Mesenchymal stem cell (in vitro differentiated cells and primary cell): Measurements from ENCODE around the gene ORC6.
"Not testable (repeated sequence)": the region's sequence is repeated elsewhere in the genome, so short reads cannot be mapped to it uniquely, and the experiment has no call there.

ENCODE experiments used
- DNase-seq: peaks from one replicate; pipeline ENCODE4 v3.0.0-alpha.2; 2013
- H2AFZ ChIP-seq: one replicate; pipeline ENCODE4 v1.6.1; 2013; ENCODE audit warnings: low read depth, mild to moderate bottlenecking, control low read depth, inconsistent platforms, low read length, moderate library complexity
- H2AK5ac ChIP-seq: 2 replicates; pipeline ENCODE4 v1.6.1; 2013; ENCODE audit warnings: low read length, moderate library complexity, mild to moderate bottlenecking, inconsistent platforms; ENCODE audit not compliant: severe bottlenecking
- H2BK120ac ChIP-seq: one replicate; pipeline ENCODE4 v1.6.1; 2013; ENCODE audit warnings: low read depth, mild to moderate bottlenecking, inconsistent platforms, low read length, moderate library complexity
- H2BK12ac ChIP-seq, 2 experiments: one replicate each; pipeline ENCODE4 v1.6.1; 2013; ENCODE audit warnings: inconsistent platforms in 2 of 2, low read length in 2 of 2, mild to moderate bottlenecking in 2 of 2, moderate library complexity in 2 of 2, control low read depth in 1 of 2
- H2BK15ac ChIP-seq: one replicate; pipeline ENCODE4 v1.6.1; 2013; ENCODE audit warnings: mild to moderate bottlenecking, low read depth, inconsistent platforms; ENCODE audit not compliant: poor library complexity, severe bottlenecking
- H2BK5ac ChIP-seq: 2 replicates; pipeline ENCODE4 v1.6.1; 2013; ENCODE audit warnings: low read depth, mild to moderate bottlenecking, low read length, control low read depth, inconsistent platforms; ENCODE audit not compliant: poor library complexity, severe bottlenecking
- H3K14ac ChIP-seq, 2 experiments: one replicate each; pipeline ENCODE4 v1.6.1; 2013; ENCODE audit warnings: inconsistent platforms in 2 of 2, low read length in 2 of 2, control low read depth in 1 of 2, mild to moderate bottlenecking in 1 of 2, moderate library complexity in 1 of 2
- H3K18ac ChIP-seq, 2 experiments: one replicate each; pipeline ENCODE4 v1.6.1; 2013; ENCODE audit warnings: inconsistent platforms in 2 of 2, low read length in 2 of 2, control low read depth in 1 of 2, low read depth in 1 of 2, mild to moderate bottlenecking in 1 of 2
- H3K23ac ChIP-seq, 2 experiments: one replicate each; pipeline ENCODE4 v1.6.1; 2013; ENCODE audit warnings: inconsistent platforms in 2 of 2, low read length in 2 of 2, mild to moderate bottlenecking in 2 of 2, moderate library complexity in 2 of 2, control low read depth in 1 of 2
- H3K27ac ChIP-seq: 2 replicates; pipeline ENCODE4 v1.5.1; 2013; ENCODE audit warnings: mild to moderate bottlenecking, moderate library complexity, low read length, control low read depth, inconsistent platforms; ENCODE audit not compliant: poor library complexity, severe bottlenecking
- H3K27me3 ChIP-seq, 2 experiments: 2 replicates each; pipeline versions ENCODE4 v1.6.1 to v1.7.0; 2013; ENCODE audit warnings: low read length in 2 of 2, mild to moderate bottlenecking in 2 of 2, moderate library complexity in 2 of 2, control low read depth in 1 of 2, inconsistent platforms in 1 of 2; ENCODE audit not compliant: control insufficient read depth in 1 of 2, insufficient read depth in 1 of 2
- H3K36me3 ChIP-seq, 2 experiments: 2 replicates each; pipeline versions ENCODE4 v1.6.1 to v1.7.0; 2013; ENCODE audit warnings: low read length in 2 of 2, control low read depth in 1 of 2, inconsistent platforms in 1 of 2, low read depth in 1 of 2, mild to moderate bottlenecking in 1 of 2; ENCODE audit not compliant: insufficient read depth in 2 of 2, control insufficient read depth in 1 of 2
- H3K4ac ChIP-seq, 2 experiments: one replicate each; pipeline ENCODE4 v1.6.1; 2013; ENCODE audit warnings: inconsistent platforms in 2 of 2, low read length in 2 of 2, mild to moderate bottlenecking in 2 of 2, moderate library complexity in 2 of 2, control low read depth in 1 of 2, low read depth in 1 of 2
- H3K4me1 ChIP-seq: 2 replicates; pipeline ENCODE4 v1.6.1; 2013; ENCODE audit warnings: low read depth, low read length, control low read depth; ENCODE audit not compliant: control insufficient read depth, insufficient read depth
- H3K4me2 ChIP-seq: 2 replicates; pipeline ENCODE4 v1.6.1; 2013; ENCODE audit warnings: low read length, mild to moderate bottlenecking, inconsistent platforms; ENCODE audit not compliant: poor library complexity, severe bottlenecking
- H3K4me3 ChIP-seq, 2 experiments: 2 replicates each; pipeline versions ENCODE4 v1.5.1 to v1.7.0; 2013; ENCODE audit warnings: low read length in 2 of 2, mild to moderate bottlenecking in 2 of 2, control low read depth in 1 of 2, low read depth in 1 of 2; ENCODE audit not compliant: insufficient read depth in 1 of 2
- H3K79me1 ChIP-seq: replicated peaks from 2 replicates; pipeline ENCODE4 v1.6.1; 2013; ENCODE audit warnings: mild to moderate bottlenecking, control low read depth, low read length, inconsistent platforms; ENCODE audit not compliant: poor library complexity, severe bottlenecking
- H3K9ac ChIP-seq: 2 replicates; pipeline ENCODE4 v1.7.0; 2013; ENCODE audit warnings: mild to moderate bottlenecking, low read length, moderate library complexity
- H3K9me3 ChIP-seq: 2 replicates; pipeline ENCODE4 v1.7.0; 2013; ENCODE audit warnings: mild to moderate bottlenecking, low read length; ENCODE audit not compliant: control insufficient read depth
- H4K8ac ChIP-seq: one replicate; pipeline ENCODE4 v1.6.1; 2013; ENCODE audit warnings: inconsistent platforms, mild to moderate bottlenecking, low read length, moderate library complexity
- H4K91ac ChIP-seq: one replicate; pipeline ENCODE4 v1.6.1; 2013; ENCODE audit warnings: mild to moderate bottlenecking, low read length, inconsistent platforms
- WGBS: methylation state at CpG from one replicate; pipeline ENCODE4 v1.1.7; 2013; ENCODE audit warnings: mixed read lengths; 5-methylcytosine and 5-hydroxymethylcytosine counted together

The ORC6 gene

DNA sequence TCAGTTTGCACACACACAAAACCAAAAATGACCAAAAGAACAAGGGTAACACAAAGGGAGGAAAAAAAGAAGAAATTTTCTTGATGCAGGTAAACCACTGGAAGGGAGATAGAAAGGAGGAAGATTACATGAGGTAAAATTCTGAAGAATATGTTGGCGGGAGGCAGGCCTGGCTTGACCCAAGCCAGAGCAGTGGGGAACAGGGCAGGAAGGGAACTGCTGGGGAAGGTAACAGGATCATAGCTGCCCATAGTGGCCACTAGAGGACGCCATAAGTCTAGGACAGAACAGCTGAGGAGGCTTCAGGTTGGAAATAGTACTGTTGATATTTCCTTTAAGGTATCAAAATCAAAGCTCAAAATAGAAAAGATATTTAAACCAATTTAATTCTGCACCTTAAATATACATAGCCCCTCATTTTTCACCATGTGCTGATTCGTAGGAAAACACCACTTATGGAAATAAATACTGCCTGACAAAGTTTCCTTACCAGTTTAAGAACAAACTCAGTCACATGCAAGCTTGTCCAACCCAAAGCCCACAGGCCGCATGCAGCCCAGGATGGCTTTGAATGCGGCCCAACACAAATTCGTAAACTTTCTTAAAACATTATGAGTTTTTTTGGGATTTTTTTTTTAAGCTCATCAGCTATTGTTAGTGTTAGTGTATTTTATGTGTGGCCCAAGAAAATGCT, 16.0 kb upstream of the ORC6 start:
- H3K4me2 ChIP-seq = no peak overlapping the region
- H3K4ac ChIP-seq = no peak overlapping the region
- H2BK12ac ChIP-seq = no peak overlapping the region
- H3K14ac ChIP-seq = no peak overlapping the region
- no peak overlapping the region for H3K9ac ChIP-seq
- no peak overlapping the region for H3K18ac ChIP-seq
- H3K4me3 ChIP-seq = no peak overlapping the region
- no peaks in the 10 kb centered on the region for H3K9me3 ChIP-seq
- H3K4me1 ChIP-seq = peaks cover 2% of the 10 kb centered on the region
- no peak overlapping the region for H2BK15ac ChIP-seq
- H3K27me3 ChIP-seq = no peaks in the 10 kb centered on the region
- H2BK120ac ChIP-seq = no peak overlapping the region
- DNase-seq = peak; percentile 77
- peaks cover 8% of the 10 kb centered on the region for H3K79me1 ChIP-seq
- H4K91ac ChIP-seq = no peak overlapping the region
- WGBS = 68% methylated on average over 3 of the region's 6 CpGs
- H3K36me3 ChIP-seq = peaks cover 20 to 99% of the 10 kb centered on the region in 2 experiments
- no peak overlapping the region for H3K23ac ChIP-seq
- H4K8ac ChIP-seq = no peak overlapping the region
- no peak overlapping the region for H2BK5ac ChIP-seq
- H3K27ac ChIP-seq = no peak overlapping the region
- no peak overlapping the region for H2AK5ac ChIP-seq
- no peak overlapping the region for H2AFZ ChIP-seq

DNA sequence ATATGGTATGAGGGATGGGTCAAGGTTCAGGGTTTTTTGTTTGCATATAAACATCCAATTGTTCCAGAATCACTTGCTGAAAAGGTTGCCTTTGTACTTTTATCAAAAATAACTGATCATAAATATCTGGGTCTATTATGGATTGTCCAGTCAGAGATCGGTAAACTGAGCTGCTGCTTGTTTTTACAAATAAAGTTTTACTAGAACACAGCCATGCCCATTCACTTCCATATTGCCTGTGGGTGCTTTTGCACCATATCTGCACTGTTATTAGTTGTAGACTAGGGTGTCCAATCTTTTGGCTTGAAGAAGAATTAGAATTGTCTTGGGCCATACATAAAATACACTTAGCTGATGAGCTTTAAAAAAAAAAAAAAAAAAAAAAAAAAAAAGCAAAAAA, 11.5 kb upstream of the ORC6 start:
- H3K4me3 ChIP-seq, H2BK120ac ChIP-seq, H3K9ac ChIP-seq, H2BK15ac ChIP-seq, H4K91ac ChIP-seq, H4K8ac ChIP-seq, H2BK12ac ChIP-seq, H3K18ac ChIP-seq, H2BK5ac ChIP-seq, H3K4me1 ChIP-seq, H3K9me3 ChIP-seq, H3K14ac ChIP-seq, H3K4me2 ChIP-seq, H3K27ac ChIP-seq, H3K4ac ChIP-seq, DNase-seq, H3K27me3 ChIP-seq, H2AK5ac ChIP-seq, H3K23ac ChIP-seq, H2AFZ ChIP-seq: not testable (repeated sequence)
- Histone ChIP-seq H3K36me3 (peaks cover 12 to 95% of the 10 kb centered on the region in 2 experiments), H3K79me1 (peaks cover 11% of the 10 kb centered on the region)
- no CpG with 5 or more reads among the region's 1 CpG for WGBS

DNA sequence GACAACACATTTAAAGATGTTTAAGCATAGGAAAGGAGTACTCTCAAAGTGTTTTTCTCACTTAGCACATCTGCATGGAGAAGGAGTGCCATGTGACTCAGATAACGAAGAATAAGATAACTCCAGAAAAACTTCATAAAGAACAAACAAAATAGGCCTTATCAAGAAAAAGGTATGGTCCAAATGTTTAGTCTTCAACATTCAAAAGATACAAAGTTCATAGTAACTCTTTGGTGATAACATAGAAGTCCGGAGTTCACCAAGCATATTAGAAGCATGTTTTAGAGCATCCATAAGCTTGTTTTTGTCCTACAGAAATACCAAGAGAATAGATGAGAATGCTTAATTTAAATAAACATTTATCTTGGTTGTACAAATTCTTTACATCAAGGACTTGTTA, 7.6 kb upstream of the ORC6 start:
- H2BK15ac ChIP-seq, H3K9ac ChIP-seq, H3K79me1 ChIP-seq, H2BK120ac ChIP-seq, H3K14ac ChIP-seq, H2BK12ac ChIP-seq, H2BK5ac ChIP-seq, H3K4me1 ChIP-seq, H3K27me3 ChIP-seq, H4K8ac ChIP-seq, H3K9me3 ChIP-seq, H2AK5ac ChIP-seq, DNase-seq, H3K4me2 ChIP-seq, H4K91ac ChIP-seq, H2AFZ ChIP-seq, H3K27ac ChIP-seq, H3K4ac ChIP-seq, H3K18ac ChIP-seq, H3K4me3 ChIP-seq, H3K23ac ChIP-seq: not testable (repeated sequence)
- WGBS = no CpG with 5 or more reads among the region's 2 CpGs
- peaks cover 3 to 56% of the 10 kb centered on the region in 2 experiments for H3K36me3 ChIP-seq

DNA sequence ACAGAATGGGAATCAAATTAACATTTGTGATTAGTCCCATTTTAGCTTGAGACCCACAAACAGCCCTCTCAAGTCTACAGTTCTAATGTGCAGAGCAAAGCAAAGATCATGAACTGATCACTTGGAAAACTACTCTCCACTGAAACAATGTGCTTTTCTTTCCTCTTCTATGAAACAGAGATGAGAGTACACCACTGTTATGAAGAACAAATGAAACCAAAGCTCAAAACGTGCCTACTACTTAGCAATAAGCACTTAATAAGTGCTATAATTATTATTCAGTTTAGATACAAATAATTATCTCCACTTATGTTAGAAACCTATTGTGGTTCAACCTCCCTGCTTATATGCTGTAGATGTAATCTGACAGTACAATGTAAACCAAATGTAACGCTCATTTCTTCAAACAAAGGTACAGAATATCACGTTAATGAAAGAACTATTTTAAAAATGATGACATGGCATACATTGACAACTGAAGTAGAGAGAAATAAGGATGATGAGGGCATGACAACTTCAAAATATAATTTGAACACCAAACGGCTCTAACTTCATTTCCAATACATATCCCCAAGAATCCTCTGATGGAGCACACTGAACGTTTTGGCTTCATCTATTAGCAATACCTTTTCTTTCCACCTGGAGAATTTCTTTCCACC, 2.5 kb upstream of the ORC6 start:
- no peak overlapping the region for H4K8ac ChIP-seq
- no peak overlapping the region for H3K27ac ChIP-seq
- H3K4me3 ChIP-seq = peak overlapping the region in 1 of 2 experiments; percentile 85
- H3K27me3 ChIP-seq = no peaks in the 10 kb centered on the region
- DNase-seq = no peak
- no peak overlapping the region for H2BK15ac ChIP-seq
- no peak overlapping the region for H2AK5ac ChIP-seq
- H4K91ac ChIP-seq = no peak overlapping the region
- no peak overlapping the region for H2BK12ac ChIP-seq
- H2AFZ ChIP-seq = no peak overlapping the region
- no peak overlapping the region for H3K23ac ChIP-seq
- H3K4me2 ChIP-seq = peak overlapping the region; percentile 51
- peaks cover 0 to 8% of the 10 kb centered on the region in 2 experiments for H3K36me3 ChIP-seq
- WGBS = 61% methylated on average over 2 of the region's 5 CpGs
- H2BK120ac ChIP-seq = no peak overlapping the region
- H3K4me1 ChIP-seq = peaks cover 7% of the 10 kb centered on the region
- no peak overlapping the region for H3K4ac ChIP-seq
- no peaks in the 10 kb centered on the region for H3K9me3 ChIP-seq
- no peaks in the 10 kb centered on the region for H3K79me1 ChIP-seq
- no peak overlapping the region for H3K18ac ChIP-seq
- H3K9ac ChIP-seq = peak overlapping the region; percentile 98
- no peak overlapping the region for H3K14ac ChIP-seq
- H2BK5ac ChIP-seq = no peak overlapping the region
